ENCODE measurements around the gene SRCIN1.

Gene SRCIN1

GRCh38 chr17:38578229-38579082, 27.3 kb downstream of the SRCIN1 start:
- DNase-seq (ENCODE audit: low read depth): no peak

- no peak for DNase-seq (ENCODE audit: low read depth)
These were observed 28.0 kb downstream of the SRCIN1 start for GRCh38 chr17:38577645-38578173.

- no peak for DNase-seq (ENCODE audit: low read depth)
These were observed 28.5 kb downstream of the SRCIN1 start for GRCh38 chr17:38577244-38577643.

GRCh38 chr17:38575781-38576180, 30.0 kb downstream of the SRCIN1 start:
- no peak for DNase-seq (ENCODE audit: low read depth)

GRCh38 chr17:38574712-38575111, 31.0 kb downstream of the SRCIN1 start:
- no peak for DNase-seq (ENCODE audit: low read depth)

- DNase-seq (ENCODE audit: low read depth): no peak
These were observed 32.9 kb downstream of the SRCIN1 start for GRCh38 chr17:38572669-38573365.

GRCh38 chr17:38571833-38572668, 33.7 kb downstream of the SRCIN1 start:
- DNase-seq (ENCODE audit: low read depth): no peak

GRCh38 chr17:38569701-38570512, 35.8 kb downstream of the SRCIN1 start:
- no peak for DNase-seq (ENCODE audit: low read depth)

- DNase-seq (ENCODE audit: low read depth): no peak
These were observed 36.8 kb downstream of the SRCIN1 start for GRCh38 chr17:38568845-38569510.

GRCh38 chr17:38568274-38568673, 37.5 kb downstream of the SRCIN1 start:
- DNase-seq (ENCODE audit: low read depth): no peak

GRCh38 chr17:38567350-38567749, 38.4 kb downstream of the SRCIN1 start:
- no peak for DNase-seq (ENCODE audit: low read depth)

GRCh38 chr17:38566666-38567031, 39.1 kb downstream of the SRCIN1 start:
- no peak for DNase-seq (ENCODE audit: low read depth)

GRCh38 chr17:38565853-38566665, 39.7 kb downstream of the SRCIN1 start:
- no peak for DNase-seq (ENCODE audit: low read depth)

GRCh38 chr17:38564869-38565268, 40.9 kb downstream of the SRCIN1 start:
- no peak for DNase-seq (ENCODE audit: low read depth)

- DNase-seq (ENCODE audit: low read depth): no peak
These were observed 41.4 kb downstream of the SRCIN1 start for GRCh38 chr17:38564254-38564837.

GRCh38 chr17:38563362-38564253, 42.1 kb downstream of the SRCIN1 start:
- DNase-seq (ENCODE audit: low read depth): no peak

- DNase-seq (ENCODE audit: low read depth): no peak
These were observed 42.8 kb downstream of the SRCIN1 start for GRCh38 chr17:38562903-38563302.

- no peak for DNase-seq (ENCODE audit: low read depth)
These were observed 43.6 kb downstream of the SRCIN1 start for GRCh38 chr17:38562215-38562569.
